HG03457 (cell line): ENCODE data around the gene HES4.

ENCODE experiments used
- ATAC-seq: cut with Tn5 transposase; IDR thresholded peaks from one replicate; pipeline ENCODE4 v1.9.1; 2021; ENCODE audit warnings: moderate number of reproducible peaks; ENCODE audit not compliant: unreplicated experiment

HES4 gene

GRCh38 chr1:969260-969855 lies 30.5 kb downstream of the HES4 start:
- ATAC-seq: no peak

GRCh38 chr1:967466-968343 lies 32.2 kb downstream of the HES4 start:
- no peak for ATAC-seq

GRCh38 chr1:966704-967300 lies 33.1 kb downstream of the HES4 start:
- no peak for ATAC-seq

GRCh38 chr1:966135-966703 lies 33.7 kb downstream of the HES4 start, which contains the start of gene PLEKHN1:
Gene PLEKHN1 (plus strand): TSS chr1:966482. CDS start chr1:966532, 50 bp downstream.
- ATAC-seq: no peak

GRCh38 chr1:965526-966134 lies 34.3 kb downstream of the HES4 start:
- no peak for ATAC-seq

- ATAC-seq: no peak
These were observed 35.0 kb downstream of the HES4 start for GRCh38 chr1:964691-965525.

GRCh38 chr1:963746-964525 lies 36.0 kb downstream of the HES4 start:
- ATAC-seq: no peak

GRCh38 chr1:963301-963651 lies 36.6 kb downstream of the HES4 start:
- ATAC-seq: no peak

GRCh38 chr1:962381-963300 lies 37.3 kb downstream of the HES4 start:
- ATAC-seq: no peak

- no peak for ATAC-seq
These were observed 38.7 kb downstream of the HES4 start for GRCh38 chr1:961132-961669.

GRCh38 chr1:960363-961131 lies 39.4 kb downstream of the HES4 start, which contains the start of gene KLHL17:
Gene KLHL17 (plus strand): TSS chr1:960584. CDS start chr1:960694, 110 bp downstream.
- no peak for ATAC-seq

- ATAC-seq: no peak
These were observed 40.0 kb downstream of the HES4 start for GRCh38 chr1:959731-960362.

GRCh38 chr1:958823-959730 lies 40.8 kb downstream of the HES4 start, which contains the start of gene NOC2L:
Gene NOC2L (minus strand): TSS chr1:959256. CDS start chr1:959240, 16 bp downstream.
- peak; percentile 37 for ATAC-seq

- ATAC-seq: no peak
These were observed 43.3 kb downstream of the HES4 start for GRCh38 chr1:956636-957035.

GRCh38 chr1:955474-955873 lies 44.4 kb downstream of the HES4 start:
- ATAC-seq: no peak

- ATAC-seq: no peak
These were observed 45.0 kb downstream of the HES4 start for GRCh38 chr1:954927-955326.
